Measurements from ENCODE around the gene GIMAP5.

Gene GIMAP5

DNA sequence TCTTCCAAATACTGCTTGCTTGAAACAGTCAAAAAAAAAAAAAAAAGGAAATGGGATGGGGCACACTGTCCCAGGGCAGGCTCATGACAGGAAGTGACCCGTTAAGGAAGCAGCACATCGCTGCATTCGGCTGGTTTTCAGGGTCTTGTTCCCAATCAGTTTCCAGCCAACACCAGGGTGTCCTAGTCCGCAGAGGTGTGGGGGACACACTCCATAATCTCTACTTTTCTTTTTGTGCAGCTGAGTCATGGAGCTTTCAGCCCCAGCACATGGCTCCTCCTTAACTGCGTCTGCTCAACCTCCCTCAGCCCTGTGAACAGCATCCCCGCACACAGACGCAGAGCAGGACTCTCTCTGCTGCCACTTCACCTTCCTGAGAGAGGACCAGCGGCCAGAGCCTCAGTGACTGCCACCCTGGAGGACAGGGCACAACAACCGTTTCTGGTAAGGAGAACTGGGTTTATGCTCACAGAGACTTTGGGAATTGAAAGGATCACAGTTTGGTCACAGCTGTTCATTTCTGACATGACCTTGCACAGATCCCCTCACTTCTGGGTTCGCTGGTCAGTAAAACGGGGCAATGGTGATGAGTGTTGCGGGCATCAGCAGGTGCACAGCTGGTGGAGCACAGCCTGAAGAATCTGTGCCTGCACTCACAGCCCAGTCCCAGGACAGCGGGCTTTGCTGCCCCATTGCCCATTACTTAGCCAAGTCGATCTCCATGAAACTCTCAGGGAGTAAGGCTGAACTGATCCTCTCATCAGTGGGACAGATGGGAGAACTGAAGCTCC lies at the start of gene GIMAP5:
Gene GIMAP5, plus strand, starts transcription at position 154 of the 791 bp plus-strand sequence. CDS start 3,467 bp downstream, outside the sequence.
- no peak for DNase-seq

DNA sequence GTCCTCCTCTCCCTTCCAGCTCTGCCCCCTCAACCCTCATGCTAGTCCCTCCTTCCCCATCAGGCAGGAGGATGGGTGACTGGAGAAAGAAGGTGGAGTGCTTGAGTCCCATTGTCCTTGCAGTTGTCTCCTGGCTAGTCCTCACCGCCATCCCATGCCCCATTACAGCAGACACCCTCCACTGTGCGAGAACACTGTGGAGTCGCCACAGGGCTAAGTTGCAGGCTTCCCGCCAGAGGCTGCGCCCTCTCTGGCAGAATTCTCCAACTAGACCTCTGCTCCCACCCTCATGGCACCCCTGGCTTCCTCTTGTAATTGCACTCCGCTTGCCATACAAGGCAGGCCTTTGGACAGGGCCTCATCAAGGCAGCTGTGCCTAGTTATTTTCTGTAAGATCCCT lies 48.6 kb upstream of the GIMAP5 start:
- no peak for DNase-seq

DNA sequence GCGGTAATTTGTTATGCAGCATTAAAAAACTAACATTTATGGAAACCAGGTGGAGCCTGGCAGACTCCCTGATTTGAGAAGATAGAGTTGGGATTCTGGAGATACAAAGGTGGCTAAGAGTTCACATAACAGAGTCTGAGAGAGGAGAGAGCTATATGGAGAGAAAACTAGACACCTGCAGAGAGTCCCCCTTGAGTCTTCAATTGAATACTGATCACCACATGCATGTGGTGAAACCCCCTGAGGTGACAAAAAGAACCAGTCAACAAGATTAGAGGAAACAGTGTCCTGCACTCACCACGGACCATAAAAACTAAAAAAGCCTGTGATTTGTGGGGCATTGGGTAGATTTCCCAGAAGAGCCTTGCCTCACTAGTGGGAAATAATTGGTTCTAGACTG lies 41.6 kb upstream of the GIMAP5 start:
- no peak for DNase-seq

DNA sequence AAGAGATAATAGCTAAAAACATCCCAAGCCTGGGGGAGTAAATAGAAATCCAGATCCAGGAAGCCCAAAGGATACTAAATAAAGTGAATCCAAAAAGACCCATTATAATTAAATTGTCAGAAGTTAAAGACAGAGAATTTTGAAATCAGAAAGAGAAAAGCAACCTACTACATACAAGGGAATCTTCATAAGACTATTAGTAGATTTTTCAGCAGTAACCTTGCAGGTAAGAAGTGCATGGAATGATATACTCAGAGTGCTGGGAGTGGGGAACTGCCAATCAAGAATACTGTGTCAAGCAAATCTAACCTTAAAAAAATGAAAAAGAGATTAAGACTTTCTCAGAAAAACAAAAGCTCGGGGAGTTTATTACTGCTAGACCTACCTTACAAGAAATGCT lies 34.0 kb upstream of the GIMAP5 start:
- DNase-seq = no peak

DNA sequence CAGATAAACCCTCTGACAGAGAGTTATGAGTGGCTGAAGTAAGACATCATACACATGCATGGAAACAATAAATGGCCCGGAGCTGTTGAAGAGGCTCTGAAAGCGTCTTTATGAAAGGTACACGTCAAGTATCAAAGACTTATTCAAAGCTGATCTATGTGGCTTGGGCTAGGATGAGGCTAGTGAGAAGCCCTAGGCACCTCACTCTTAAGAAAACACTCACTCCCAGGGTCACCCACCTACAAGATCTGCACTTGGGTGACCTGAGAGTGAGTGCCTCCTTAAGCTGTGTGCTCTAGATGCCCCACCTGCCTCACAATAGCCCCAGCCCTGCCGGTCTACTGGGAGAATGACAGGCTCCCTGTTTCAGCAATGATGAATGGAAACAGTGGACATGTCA lies 21.9 kb upstream of the GIMAP5 start:
- no peak for DNase-seq

DNA sequence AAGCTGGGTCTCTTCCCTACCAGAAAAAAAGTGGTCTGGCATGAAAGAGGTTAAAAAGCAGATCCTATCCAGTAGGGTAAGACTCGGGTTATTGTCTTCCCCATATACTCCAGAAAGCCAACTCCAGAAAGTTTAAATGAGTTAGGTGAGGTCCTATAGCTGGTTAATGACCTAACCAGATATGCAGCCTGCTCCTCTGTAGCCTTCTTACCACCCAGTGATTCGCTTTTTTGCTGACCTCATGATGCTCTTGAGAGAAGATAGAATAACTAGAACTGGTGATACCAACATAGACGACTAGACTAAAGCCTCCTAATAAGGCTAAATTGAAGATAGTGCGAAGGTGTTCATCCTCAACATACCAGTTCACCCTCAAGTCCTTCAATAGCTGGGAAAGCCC lies 21.5 kb upstream of the GIMAP5 start:
- DNase-seq = no peak

GRCh38 chr7:150716368-150716767 lies 20.9 kb upstream of the GIMAP5 start, which contains the start of gene GIMAP1:
Gene GIMAP1, plus strand, starts transcription at chr7:150716613. Its CDS starts 2,435 bp downstream, at chr7:150719048.
- DNase-seq = no peak

DNA sequence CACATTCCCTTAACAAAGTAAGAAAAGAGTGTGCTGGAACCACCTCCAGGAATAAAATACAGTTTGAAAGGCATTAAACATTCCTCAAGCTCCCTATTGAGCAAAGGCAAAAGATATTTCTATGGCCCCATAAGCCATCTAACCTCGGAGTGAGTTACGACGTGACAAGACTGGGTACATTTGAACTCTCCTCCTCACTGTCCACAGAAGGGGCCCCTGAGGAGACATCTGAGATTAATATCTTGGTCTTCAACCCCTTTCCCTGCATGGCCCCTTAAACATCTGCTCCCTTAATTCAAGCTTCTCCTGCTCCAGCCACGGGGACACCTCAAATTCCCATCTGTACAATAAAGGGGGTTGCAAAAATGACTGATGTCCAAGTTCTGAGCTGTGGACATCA lies 20.3 kb upstream of the GIMAP5 start:
- DNase-seq = no peak

DNA sequence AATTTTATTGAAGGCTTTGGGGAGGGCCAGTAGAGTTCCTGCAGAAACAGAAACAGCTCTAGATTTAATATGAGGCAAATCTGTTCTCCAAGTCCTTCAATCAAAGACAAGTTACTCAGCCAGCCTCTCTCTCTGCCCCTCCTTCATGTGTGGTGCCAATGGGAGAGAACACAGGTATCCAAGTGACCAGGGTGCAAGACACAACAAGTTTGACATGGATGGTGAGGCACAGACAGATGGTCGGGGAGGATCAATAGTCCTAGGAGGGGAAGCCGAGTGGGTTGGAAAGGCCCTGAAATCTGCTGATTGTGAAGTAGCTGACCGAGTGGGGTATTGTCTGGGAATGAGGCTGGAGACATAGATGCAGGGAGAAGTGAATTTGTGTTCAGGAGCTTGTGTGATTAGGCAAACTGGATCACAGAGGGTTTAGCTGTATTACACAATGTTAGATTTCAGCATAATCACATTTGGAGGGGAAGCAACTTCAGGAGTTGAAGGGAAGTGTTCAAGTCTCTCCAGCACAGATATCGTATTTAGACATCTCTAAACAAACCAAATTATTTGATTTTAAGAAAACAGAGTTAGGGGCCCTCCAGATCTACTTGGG lies 19.3 kb upstream of the GIMAP5 start:
- no peak for DNase-seq

DNA sequence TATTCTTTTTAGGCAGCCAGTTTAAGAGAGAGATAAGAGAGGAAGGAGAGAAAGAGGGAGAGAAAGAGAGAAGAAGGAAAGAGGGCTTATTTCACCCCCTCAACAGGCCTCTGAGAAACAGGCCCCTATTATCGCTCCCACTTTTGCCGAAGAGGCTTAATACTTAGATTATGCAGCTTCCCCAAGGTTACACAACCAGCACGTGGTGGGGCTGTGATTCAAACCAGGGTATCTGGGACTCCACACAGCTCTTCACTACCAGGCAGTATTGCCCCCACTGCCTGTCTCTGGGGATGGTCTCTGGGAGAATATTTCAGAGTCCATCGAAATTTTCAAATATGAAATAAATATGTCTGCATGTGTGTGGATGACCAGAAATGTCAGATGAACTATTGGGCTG lies 17.8 kb upstream of the GIMAP5 start:
- no peak for DNase-seq

DNA sequence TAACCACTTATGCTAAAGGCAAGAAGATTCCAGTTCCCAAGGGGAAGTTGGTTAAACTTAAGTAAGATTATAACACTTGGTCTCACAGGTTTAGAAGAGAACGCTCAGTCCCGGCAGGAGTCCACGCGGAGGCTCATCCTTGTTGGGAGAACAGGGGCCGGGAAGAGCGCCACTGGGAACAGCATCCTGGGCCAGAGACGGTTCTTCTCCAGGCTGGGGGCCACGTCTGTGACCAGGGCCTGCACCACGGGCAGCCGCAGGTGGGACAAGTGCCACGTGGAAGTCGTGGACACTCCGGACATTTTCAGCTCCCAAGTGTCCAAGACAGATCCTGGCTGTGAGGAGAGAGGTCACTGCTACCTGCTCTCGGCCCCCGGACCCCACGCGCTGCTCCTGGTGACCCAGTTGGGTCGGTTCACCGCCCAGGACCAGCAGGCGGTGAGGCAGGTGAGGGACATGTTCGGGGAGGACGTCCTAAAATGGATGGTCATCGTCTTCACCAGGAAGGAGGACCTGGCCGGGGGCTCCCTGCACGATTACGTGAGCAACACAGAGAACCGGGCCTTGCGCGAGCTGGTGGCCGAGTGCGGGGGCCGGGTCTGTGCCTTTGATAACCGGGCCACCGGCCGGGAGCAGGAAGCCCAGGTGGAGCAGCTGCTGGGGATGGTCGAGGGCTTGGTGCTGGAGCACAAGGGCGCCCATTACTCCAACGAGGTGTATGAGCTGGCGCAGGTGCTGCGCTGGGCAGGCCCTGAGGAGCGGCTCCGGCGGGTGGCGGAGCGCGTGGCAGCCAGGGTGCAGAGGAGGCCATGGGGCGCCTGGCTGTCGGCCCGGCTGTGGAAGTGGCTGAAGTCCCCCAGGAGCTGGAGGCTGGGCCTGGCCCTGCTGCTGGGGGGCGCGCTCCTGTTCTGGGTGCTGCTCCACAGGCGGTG lies 17.0 kb upstream of the GIMAP5 start:
- no peak for DNase-seq

DNA sequence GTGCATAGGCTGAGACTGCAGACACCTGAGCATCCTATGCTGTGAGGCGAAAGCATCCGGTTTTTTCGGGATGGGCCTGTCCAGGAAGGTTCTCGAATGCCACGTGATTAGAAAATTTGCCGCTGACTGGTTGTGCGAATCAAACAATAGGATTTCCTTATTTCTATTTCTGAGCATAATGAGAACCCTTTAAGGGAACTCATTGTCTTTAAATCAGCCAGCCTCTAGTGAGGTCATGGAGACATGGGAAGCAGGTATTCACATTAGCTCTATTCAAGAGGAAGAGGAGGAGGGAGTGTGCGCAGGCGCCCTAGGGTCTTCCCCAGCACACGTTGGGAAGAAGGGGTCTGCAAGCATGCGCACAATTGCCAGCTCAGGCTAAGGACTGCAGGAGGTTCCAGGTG lies 15.2 kb upstream of the GIMAP5 start:
- no peak for DNase-seq

GRCh38 chr7:150722431-150722931 lies 14.7 kb upstream of the GIMAP5 start:
- no peak for DNase-seq

GRCh38 chr7:150723467-150723866 lies 13.8 kb upstream of the GIMAP5 start:
- no peak for DNase-seq

DNA sequence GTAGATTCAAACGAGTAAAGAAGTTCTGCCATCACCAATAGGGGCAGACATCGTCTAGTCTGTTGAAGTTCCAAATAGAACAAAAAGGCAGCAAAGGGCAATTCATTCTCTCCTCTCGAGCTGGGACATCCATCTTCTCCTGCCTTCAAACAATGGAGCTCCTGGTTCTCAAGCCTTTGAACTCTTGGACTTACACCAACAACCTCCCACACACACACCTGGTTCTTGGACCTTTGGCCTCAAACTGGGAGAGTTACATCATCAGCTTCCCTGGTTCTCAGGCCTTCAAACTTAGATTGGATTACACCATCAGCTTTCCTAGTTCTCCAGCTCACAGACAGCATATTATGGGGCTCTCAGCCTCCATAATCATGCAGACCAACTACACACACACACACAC lies 9.8 kb upstream of the GIMAP5 start:
- DNase-seq = no peak

- DNase-seq = no peak
Observed at GRCh38 chr7:150728011-150728410, 9.2 kb upstream of the GIMAP5 start.

DNA sequence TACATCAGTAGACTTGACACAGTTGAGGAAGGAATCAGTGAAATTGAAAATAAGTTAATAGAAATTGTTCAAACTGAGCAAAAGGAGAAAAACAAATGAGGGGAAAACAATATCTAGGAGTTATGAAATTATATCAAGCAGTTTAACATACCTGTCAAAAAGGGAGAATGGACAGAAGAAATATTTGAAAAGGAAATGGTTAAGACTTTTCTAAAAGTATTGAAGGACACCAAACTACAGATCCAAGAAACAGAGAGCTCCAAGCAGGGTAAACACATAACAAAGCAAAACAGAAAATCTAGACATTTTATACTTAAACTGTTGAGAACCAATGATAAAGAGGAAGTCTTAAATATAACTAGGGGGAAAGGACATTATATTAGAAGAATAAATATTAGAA lies 8.6 kb upstream of the GIMAP5 start:
- no peak for DNase-seq

- DNase-seq = no peak
Observed at GRCh38 chr7:150731916-150732315, 5.3 kb upstream of the GIMAP5 start.

DNA sequence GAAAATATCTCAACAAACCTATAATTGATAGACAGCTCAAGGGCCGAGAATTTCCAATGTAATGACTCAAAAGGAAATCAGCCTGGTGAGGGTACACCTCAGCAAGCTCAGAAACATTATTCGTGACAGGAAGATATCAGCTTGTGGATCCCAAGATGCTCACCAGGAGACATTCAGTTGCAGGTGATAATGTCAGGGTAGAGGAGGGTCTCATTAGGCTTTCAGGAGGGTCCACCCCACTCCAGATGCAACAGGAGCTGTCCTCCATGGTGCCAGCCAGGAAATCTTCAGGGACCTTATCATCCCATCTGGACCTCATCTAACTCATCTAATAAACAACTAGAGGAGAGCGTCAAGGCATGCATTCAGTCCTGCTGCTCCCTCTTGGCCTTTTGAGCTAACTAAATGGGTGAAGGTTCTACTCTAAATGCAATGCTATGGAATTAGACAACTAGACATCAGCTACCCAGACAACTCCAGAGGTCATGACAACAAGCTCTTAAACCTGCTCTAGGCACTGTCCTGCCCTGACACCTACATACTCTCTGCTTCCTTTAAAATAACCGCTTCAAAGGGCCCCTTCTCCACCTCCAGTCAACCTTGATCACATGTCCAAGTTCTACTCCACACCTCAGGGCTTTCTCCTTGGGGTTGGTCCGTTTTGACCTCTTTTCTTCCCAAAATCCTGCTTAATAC lies 4.3 kb upstream of the GIMAP5 start:
- no peak for DNase-seq

- no peak for DNase-seq
Observed at GRCh38 chr7:150733482-150734095, 3.6 kb upstream of the GIMAP5 start.

DNA sequence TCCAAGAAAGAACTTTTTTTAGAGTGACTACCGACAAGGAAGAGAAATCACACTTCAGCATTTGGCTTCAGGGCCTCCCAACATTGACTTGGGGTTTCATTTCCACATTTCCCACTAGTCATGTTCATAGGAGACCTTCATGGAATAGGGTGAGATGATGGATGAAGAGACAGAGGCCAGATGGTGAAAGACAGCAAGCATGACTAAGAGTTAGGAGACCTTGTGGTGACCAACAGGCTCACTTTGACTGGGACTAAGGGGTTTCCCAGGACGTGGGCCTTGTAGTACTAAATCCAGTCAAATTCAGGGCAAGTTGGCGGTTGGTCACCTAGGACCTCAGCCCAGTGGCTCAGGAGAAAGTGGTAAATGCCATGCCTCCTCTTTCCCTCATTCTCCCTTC lies 3.0 kb upstream of the GIMAP5 start:
- no peak for DNase-seq
